Panc1 (cell line): ENCODE measurements around the gene CDC5L. TPM values are rescaled to one million over a fixed set of nuclear protein-coding genes. Genes with fewer than 3 reads are reported as not detected.

Source experiments
- ATAC-seq: fragments of 200-7000 bp; cut with Tn5 transposase; 2 replicates; pipeline ENCODE4 v1.9.1; 2020; ENCODE audit warnings: mild to moderate bottlenecking, moderate library complexity
- BruUV-seq: library from RNA; stranded (reverse); fragments of 400-500 nt; replicated peaks from 2 replicates; lab custom pipeline; 2021; lab: Mats Ljungman, UMichigan
- CTCF ChIA-PET: fragments of 300-600 bp; sonication (Branson Sonifier 250); formaldehyde crosslinking; loops from one replicate; lab custom pipeline; 2022; ENCODE audit warnings: antibody characterized with exemption; lab: Charles Lee
- POLR2A ChIA-PET: fragments of 300-600 bp; sonication (Branson Sonifier 250); formaldehyde crosslinking; loops from one replicate; lab custom pipeline; 2022; ENCODE audit warnings: antibody characterized with exemption; lab: Charles Lee
- DNase-seq: peaks from one replicate; pipeline ENCODE4 v3.0.0-alpha.2; 2010; ENCODE audit warnings: low read depth, low spot score
- H3K27ac ChIP-seq: 2 replicates; pipeline ENCODE4 v1.5.1; 2011; ENCODE audit warnings: mild to moderate bottlenecking, low read length, inconsistent platforms
- H3K27me3 ChIP-seq: fragments of 200-500 bp; sonication (Bioruptor generic); 2 replicates; pipeline ENCODE4 v1.6.0; 2014; ENCODE audit warnings: low read length, inconsistent platforms; ENCODE audit not compliant: control insufficient read depth, insufficient read depth
- H3K36me3 ChIP-seq: fragments of 200-500 bp; sonication (Bioruptor generic); 2 replicates; pipeline ENCODE4 v1.5.1; 2014; ENCODE audit warnings: inconsistent platforms, mild to moderate bottlenecking, low read length, moderate library complexity; ENCODE audit not compliant: control insufficient read depth, insufficient read depth
- H3K4me1 ChIP-seq: 2 replicates; pipeline ENCODE4 v1.5.1; 2011; ENCODE audit warnings: inconsistent platforms, mild to moderate bottlenecking, low read length, moderate library complexity; ENCODE audit not compliant: control insufficient read depth, insufficient read depth
- H3K4me3 ChIP-seq, 2 experiments: 2 replicates each; pipeline ENCODE4 v1.5.1; 2011 to 2012; ENCODE audit warnings: low read depth in 2 of 2, low read length in 2 of 2, mild to moderate bottlenecking in 2 of 2, inconsistent platforms in 1 of 2, moderate library complexity in 1 of 2
- H3K9me3 ChIP-seq: fragments of 200-500 bp; sonication (Bioruptor generic); 2 replicates; pipeline ENCODE4 v1.5.1; 2014; ENCODE audit warnings: low read depth, mild to moderate bottlenecking, inconsistent platforms, low read length, moderate library complexity; ENCODE audit not compliant: control insufficient read depth, insufficient read depth
- CTCF ChIP-seq: fragments of 450-650 bp; IDR thresholded peaks from 2 replicates; pipeline ENCODE4 v1.5.1; 2017; ENCODE audit warnings: mild to moderate bottlenecking
- POLR2AphosphoS5 ChIP-seq: IDR thresholded peaks from 2 replicates; pipeline ENCODE4 v1.6.1; 2012; ENCODE audit warnings: mild to moderate bottlenecking, low read depth, low read length, moderate library complexity
- REST ChIP-seq, 2 experiments: IDR thresholded peaks; 2 replicates each; pipeline ENCODE4 v1.6.1; 2011 to 2012; ENCODE audit warnings: low read depth in 2 of 2, control low read depth in 1 of 2, low read length in 1 of 2, mild to moderate bottlenecking in 1 of 2, moderate library complexity in 1 of 2; ENCODE audit not compliant: insufficient read depth in 1 of 2
- SIN3A ChIP-seq: IDR thresholded peaks from 2 replicates; pipeline ENCODE4 v1.6.1; 2012; ENCODE audit warnings: low read depth, mild to moderate bottlenecking, low read length, moderate library complexity, borderline replicate concordance; ENCODE audit not compliant: insufficient read depth
- TCF7L2 ChIP-seq: IDR thresholded peaks from 2 replicates; pipeline ENCODE4 v1.6.1; 2011; ENCODE audit warnings: mild to moderate bottlenecking, low read depth, low read length, inconsistent platforms
- in situ Hi-C: cut with HindIII; loops from 2 replicates; pipeline ENCODE4 v1.10.0; 2016; ENCODE audit warnings: low sequenced_read_pairs, low pct_unique_long_range_greater_than_20kb
- intact Hi-C: fragments of 100-400 bp; cut with micrococcal nuclease; formaldehyde crosslinking; loops from one replicate; pipeline ENCODE4 v1.10.0; 2022; ENCODE audit not compliant: unreplicated experiment
- total RNA-seq: library from RNA; stranded (reverse); gene quantifications from one replicate; pipeline ENCODE4 v1.2.1, GENCODE V29; 2021; ENCODE audit not compliant: unreplicated experiment

Gene CDC5L
- total RNA-seq, 1 experiment from 2014 or later: 23.3 TPM

- BruUV-seq: no TSS peak
- ChIA-PET CTCF (no interaction called here), POLR2A (no interaction called here)
- no peak overlapping the region for H3K27ac ChIP-seq
- no peaks in the 10 kb centered on the region for H3K36me3 ChIP-seq
- no peak overlapping the region for H3K4me3 ChIP-seq
- H3K27me3 ChIP-seq: peaks cover 3% of the 10 kb centered on the region; the same call in 1 of the 2 replicates
- intact Hi-C loops (no loop called here), in situ Hi-C loops (no loop called here)
- DNase-seq (no peak), ATAC-seq (no peak)
- H3K9me3 ChIP-seq: no peaks in the 10 kb centered on the region
- TF ChIP-seq POLR2AphosphoS5 (no peak), REST (IDR thresholded peaks at IDR 0.05; ENCODE audit: insufficient read depth in 1 of 2, low read depth in 2 of 2, low read length in 1 of 2) (no peak), SIN3A (no peak), TCF7L2 (no peak), CTCF (no peak)
- H3K4me1 ChIP-seq: no peaks in the 10 kb centered on the region
Observed at GRCh38 chr6:44355640-44356039, 31.9 kb upstream of the CDC5L start.

GRCh38 chr6:44356487-44356886, 31.0 kb upstream of the CDC5L start:
- H3K27ac ChIP-seq: no peak overlapping the region
- H3K4me1 ChIP-seq: no peaks in the 10 kb centered on the region
- peaks cover 3% of the 10 kb centered on the region; the same call in 1 of the 2 replicates for H3K27me3 ChIP-seq
- TF ChIP-seq REST (IDR thresholded peaks at IDR 0.05; ENCODE audit: insufficient read depth in 1 of 2, low read depth in 2 of 2, low read length in 1 of 2) (no peak), POLR2AphosphoS5 (no peak), SIN3A (no peak), CTCF (no peak), TCF7L2 (no peak)
- CTCF ChIA-PET: no interaction called here
- no TSS peak for BruUV-seq
- H3K4me3 ChIP-seq: no peak overlapping the region
- H3K36me3 ChIP-seq: no peaks in the 10 kb centered on the region
- DNase-seq: no peak
- intact Hi-C loops (no loop called here), in situ Hi-C loops (no loop called here)
- H3K9me3 ChIP-seq: no peaks in the 10 kb centered on the region
- POLR2A ChIA-PET: no interaction called here
- no peak for ATAC-seq
